ENCODE measurements around the gene CTRB2.

- TF ChIP-seq ZNF266 (tag by site-specific recombination; IDR thresholded peaks at IDR 0.05; ENCODE audit: low read depth) = no peak
- TF ChIP-seq ZNF292 (tag by site-specific recombination; IDR thresholded peaks at IDR 0.05; ENCODE audit: borderline replicate concordance, low read depth) = no peak
- TF ChIP-seq, protein P1, sequence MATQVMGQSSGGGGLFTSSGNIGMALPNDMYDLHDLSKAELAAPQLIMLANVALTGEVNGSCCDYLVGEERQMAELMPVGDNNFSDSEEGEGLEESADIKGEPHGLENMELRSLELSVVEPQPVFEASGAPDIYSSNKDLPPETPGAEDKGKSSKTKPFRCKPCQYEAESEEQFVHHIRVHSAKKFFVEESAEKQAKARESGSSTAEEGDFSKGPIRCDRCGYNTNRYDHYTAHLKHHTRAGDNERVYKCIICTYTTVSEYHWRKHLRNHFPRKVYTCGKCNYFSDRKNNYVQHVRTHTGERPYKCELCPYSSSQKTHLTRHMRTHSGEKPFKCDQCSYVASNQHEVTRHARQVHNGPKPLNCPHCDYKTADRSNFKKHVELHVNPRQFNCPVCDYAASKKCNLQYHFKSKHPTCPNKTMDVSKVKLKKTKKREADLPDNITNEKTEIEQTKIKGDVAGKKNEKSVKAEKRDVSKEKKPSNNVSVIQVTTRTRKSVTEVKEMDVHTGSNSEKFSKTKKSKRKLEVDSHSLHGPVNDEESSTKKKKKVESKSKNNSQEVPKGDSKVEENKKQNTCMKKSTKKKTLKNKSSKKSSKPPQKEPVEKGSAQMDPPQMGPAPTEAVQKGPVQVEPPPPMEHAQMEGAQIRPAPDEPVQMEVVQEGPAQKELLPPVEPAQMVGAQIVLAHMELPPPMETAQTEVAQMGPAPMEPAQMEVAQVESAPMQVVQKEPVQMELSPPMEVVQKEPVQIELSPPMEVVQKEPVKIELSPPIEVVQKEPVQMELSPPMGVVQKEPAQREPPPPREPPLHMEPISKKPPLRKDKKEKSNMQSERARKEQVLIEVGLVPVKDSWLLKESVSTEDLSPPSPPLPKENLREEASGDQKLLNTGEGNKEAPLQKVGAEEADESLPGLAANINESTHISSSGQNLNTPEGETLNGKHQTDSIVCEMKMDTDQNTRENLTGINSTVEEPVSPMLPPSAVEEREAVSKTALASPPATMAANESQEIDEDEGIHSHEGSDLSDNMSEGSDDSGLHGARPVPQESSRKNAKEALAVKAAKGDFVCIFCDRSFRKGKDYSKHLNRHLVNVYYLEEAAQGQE (tag by site-specific recombination; IDR thresholded peaks at IDR 0.05) = no peak
- no peak for TF ChIP-seq PRDM2 (tag by site-specific recombination; IDR thresholded peaks at IDR 0.05; ENCODE audit: borderline replicate concordance)
- TF ChIP-seq, protein P2, sequence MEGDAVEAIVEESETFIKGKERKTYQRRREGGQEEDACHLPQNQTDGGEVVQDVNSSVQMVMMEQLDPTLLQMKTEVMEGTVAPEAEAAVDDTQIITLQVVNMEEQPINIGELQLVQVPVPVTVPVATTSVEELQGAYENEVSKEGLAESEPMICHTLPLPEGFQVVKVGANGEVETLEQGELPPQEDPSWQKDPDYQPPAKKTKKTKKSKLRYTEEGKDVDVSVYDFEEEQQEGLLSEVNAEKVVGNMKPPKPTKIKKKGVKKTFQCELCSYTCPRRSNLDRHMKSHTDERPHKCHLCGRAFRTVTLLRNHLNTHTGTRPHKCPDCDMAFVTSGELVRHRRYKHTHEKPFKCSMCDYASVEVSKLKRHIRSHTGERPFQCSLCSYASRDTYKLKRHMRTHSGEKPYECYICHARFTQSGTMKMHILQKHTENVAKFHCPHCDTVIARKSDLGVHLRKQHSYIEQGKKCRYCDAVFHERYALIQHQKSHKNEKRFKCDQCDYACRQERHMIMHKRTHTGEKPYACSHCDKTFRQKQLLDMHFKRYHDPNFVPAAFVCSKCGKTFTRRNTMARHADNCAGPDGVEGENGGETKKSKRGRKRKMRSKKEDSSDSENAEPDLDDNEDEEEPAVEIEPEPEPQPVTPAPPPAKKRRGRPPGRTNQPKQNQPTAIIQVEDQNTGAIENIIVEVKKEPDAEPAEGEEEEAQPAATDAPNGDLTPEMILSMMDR (tag by site-specific recombination; IDR thresholded peaks at IDR 0.05) = no peak
- TF ChIP-seq YY1 (tag by site-specific recombination; IDR thresholded peaks at IDR 0.05) = no peak
- no peak for TF ChIP-seq GFI1B (tag by site-specific recombination; IDR thresholded peaks at IDR 0.05)
- no peak for TF ChIP-seq ZNF426 (tag by site-specific recombination; IDR thresholded peaks at IDR 0.05)
These were observed 17.2 kb downstream of the CTRB2 start for GRCh38 chr16:75189638-75190245.

Measured in HEK293 (cell line).